OCI-M2 (cell line): ENCODE measurements around the gene INCENP.
"Not testable (repeated sequence)": the region's sequence is repeated elsewhere in the genome, so short reads cannot be mapped to it uniquely, and the experiment has no call there.

Source experiments
- DNase-seq: peaks from one replicate; lab custom pipeline; 2025; ENCODE audit not compliant: unreplicated experiment; lab: John Stamatoyannopoulos, UW

Gene INCENP

DNA sequence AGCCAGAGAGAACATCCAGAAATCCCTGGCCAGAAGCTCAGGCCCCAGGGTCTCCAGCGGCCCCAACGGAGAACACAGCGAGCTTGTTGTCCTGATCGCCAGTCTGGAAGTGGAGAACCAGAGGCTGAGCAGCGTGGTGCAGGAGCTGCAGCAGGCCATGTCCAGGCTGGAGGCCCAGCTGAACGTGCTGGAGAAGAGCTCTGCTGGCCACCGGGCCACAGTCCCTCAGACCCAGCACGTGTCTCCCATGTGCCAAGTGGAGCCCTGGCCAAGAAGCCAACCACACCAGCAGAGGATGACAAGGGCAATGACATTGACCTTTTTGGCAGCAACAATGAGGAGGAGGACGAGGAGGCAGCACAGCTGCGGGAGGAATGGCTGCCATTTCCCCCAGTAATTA is 45.6 kb downstream of the INCENP start:
- no peak for DNase-seq

DNA sequence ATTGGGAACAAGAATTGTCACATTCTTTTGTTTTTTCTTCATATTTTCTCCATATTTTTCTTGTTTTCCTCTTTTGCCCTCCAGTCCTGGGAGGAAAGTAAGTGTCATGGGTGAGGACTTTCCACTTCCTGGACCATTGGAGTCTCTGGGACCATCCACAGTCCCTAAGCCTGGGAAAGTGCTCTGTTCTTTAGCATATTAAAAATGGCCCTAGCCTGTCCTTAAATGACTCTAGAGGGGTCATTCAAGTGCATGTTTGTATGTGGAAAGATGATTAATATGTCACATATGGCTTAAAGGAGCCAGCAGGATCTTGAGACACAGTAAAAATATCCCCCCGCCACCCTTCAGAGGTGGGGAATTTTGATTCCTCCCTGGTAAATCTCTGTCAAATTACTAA is 46.1 kb downstream of the INCENP start:
- no peak for DNase-seq

DNA sequence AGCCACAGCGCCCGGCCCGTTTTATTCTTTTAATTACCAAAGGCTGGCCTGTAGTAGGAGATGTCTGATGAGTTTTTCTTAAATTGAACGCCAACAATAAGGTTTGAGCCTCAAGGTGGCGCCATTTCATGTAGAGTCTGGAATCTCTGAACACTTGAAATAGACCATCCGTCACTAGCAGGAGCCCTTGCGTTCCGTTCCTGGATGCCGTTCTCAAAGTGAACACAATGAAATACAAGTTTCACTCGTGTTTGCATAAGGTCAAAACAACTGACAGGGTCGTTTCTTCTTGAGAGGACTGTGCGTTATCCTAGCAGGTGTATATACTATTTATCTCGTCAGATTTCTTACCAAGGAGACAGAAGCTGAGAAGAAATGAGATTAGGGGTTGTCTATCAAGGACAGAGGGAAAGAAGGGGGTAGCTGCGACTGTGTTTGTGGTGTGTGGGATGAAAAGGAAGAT is 47.5 kb downstream of the INCENP start:
- DNase-seq, result peak; percentile 19

DNA sequence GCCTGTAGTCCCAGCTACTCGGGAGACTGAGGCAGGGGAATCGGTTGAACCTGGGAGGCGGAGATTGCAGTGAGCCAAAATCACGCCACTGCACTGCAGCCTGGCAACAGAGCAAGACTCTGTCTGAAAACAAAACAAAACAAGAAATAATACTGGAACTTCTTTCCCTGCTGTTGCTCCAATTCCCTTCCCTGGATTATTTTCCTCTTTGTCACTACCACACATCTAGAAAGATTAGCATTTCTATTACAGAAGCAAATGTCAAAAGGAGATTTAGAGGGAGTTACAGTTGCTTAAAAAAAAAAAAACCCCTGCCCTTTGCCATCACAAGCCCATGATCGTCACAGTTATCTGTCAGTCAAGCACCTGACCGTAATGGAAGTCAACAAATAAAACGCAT is 48.5 kb downstream of the INCENP start:
- DNase-seq, result no peak

DNA sequence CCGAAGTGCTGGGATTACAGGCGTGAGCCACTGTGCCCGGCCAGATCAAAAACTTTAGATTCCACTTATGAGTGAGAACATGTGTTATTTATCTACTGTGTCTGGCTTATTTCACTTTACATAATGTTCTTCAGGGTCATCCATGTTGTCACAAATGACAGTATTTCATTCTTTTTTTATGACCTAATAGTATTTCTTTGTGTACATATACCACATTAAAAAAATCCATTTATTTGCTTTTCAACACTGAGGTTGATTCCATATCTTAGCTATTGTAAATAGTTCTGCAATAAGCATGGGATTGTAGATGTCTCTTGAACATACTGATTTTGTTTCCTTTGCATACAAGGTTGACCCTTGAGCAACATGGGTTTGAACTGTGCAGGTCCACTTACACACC is 53.0 kb downstream of the INCENP start:
- DNase-seq, result no peak

DNA sequence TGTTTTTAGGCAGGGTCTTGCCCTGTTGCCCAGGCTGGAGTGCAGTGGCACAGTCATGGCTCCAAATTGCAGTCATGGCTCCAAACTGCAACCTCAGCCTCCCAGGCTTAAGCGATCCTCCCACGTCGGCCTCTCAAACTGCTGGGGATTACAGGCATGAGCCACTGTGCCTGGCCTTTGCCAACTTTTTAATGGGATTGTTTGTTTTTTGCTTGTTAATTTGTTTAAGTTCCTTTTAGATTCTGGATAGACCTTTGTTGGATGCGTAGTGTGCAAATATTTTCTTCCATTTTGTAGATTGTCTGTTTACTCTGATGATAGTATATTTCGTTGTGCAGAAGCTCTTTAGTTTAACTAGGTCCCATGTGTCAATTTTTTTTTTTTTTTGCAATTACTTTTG is 56.2 kb downstream of the INCENP start:
- DNase-seq, result no peak

DNA sequence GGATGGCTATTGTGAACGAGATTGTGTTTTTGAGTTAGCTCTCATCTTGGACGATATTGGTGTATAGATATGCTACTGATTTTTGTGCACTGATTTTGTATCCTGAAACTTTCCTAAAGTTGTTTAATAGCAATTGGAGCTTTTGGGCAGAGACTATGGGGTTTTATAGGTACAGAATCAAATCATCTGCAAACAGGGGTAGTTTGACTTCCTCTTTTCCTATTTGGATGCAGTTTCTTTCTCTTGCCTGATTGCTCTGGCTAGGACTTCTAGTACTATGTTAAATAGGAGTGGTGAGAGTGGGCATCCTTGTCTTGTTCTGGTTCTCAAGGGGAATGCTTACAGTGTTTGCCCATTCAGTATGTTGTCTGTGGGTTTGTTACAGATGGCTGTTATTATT is 57.3 kb downstream of the INCENP start:
- DNase-seq, result no peak

DNA sequence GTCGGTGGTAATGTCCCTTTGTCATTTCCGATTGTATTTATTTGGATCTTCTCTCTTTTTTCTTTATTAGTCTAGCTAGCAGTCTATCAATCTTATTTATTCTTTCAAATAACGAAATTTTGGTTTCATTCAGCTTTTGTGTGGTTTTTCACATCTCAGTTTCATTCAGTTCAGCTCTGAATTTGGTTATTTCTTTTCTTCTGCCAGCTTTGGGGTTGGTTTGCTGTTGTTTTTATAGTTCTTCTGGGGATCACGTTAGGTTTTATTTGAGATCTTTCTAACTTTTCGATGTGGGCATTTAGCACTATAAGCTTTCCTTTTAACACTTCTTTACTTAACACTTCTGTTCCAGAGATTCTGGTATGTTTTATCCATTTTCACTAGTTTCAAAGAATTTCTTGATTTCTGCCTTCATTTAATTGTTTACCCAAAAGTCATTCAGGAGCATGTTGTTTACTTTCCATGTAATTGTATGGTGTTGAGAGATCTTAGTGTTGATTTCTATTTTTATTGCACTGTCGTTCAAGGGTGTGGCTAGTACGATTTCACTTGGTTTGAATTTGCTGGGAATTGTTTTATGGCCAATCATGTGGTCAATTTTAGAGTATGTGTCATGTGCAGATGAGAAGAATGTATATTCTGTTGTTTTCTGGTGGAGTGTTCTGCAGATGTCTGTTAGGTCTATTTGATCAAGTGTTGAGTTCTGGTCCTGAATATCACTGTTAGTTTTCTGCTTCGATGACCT is 58.5 kb downstream of the INCENP start:
- DNase-seq, result no peak

DNA sequence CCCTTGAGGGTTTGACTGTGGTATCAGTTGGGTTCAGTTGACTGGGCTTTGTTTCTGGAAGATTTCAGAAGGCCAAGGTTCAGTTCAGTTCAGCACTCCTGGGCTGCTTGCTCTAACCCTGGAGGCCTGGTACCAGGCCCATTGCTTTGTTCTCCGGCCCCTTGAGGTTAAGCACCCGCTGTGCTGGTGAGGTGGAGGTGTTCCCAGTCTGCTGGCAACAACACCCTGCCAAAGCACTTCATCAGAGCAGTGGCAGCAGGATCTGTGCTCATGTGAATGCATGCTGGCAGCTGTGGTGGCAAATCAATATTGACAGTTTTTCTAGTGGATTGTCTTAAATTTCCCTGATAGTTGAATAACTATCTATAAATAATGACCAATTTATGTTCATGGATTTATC is 62.4 kb downstream of the INCENP start:
- no peak for DNase-seq

DNA sequence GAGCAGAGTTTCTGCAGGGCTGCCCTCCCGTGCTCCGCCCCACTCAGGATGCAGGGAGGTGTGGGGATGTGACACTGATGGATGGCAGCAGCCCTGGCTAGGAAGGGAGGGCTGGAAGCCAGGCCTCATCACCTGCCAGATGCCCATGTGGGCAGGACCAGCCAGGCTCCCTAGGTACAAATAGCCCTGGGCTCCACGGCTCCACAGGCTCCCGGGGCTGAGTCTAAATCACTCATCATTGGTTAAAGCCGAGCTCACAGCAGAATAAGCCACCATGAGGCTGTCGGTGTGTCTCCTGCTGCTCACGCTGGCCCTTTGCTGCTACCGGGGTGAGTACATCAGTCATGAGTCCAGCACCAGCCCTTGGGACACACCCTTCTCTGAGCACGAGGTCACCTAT is 66.2 kb downstream of the INCENP start, which contains the start of gene SCGB1D1:
Gene SCGB1D1 (plus strand): TSS at position 206 of the 400 bp plus-strand sequence. CDS start 69 bp downstream, at position 275.
- DNase-seq, result no peak

DNA sequence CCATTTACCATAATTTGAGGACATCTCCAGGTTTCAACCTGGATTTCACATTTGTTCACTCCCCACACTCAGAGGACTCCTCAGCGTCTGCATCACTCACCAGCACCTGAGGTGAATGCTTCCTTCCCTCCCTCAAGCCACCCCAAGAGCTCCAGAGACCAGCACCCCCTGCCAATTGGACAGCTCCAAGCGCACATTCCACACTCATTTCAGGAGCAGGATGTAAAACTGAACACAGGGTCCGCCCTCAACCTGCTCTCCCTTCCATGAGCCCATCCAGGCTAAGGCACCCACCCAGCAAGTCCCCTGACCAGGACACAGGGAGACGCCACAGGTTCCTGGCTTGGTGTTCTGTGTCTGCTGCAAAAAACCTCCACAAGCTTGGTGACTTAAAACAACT is 70.1 kb downstream of the INCENP start:
- no peak for DNase-seq

DNA sequence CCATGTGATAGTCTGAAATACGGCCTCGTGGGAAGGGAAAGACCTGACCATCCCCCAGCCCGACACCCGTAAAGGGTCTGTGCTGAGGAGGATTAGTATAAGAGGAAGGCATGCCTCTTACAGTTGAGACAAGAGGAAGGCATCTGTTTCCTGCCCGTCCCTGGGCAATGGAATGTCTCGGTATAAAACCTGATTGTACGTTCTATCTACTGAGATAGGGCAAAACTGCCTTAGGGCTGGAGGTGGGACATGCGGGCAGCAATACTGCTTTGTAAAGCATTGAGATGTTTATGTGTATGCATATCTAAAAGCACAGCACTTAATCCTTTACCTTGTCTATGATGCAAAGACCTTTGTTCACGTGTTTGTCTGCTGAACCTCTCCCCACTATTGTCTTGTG is 71.2 kb downstream of the INCENP start:
- not testable (repeated sequence) for DNase-seq

DNA sequence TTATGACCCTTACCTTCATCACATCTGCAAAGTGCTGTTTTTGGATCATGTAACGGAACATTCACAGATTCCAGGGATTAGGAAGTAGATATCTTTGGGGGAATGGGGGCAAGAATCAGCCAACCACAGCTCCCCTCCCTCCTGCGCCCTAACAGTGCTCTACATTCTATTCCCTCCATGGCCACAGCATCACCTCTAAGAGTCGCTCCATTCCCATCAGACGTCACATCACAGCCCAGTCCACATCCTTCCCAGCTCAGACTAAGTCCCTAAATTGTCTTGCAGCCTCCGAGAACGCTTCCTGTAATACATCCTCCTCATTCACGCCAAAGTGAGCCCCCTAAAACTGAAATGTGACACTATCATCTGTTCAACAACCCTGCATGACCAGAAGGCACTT is 72.1 kb downstream of the INCENP start:
- DNase-seq, result no peak

DNA sequence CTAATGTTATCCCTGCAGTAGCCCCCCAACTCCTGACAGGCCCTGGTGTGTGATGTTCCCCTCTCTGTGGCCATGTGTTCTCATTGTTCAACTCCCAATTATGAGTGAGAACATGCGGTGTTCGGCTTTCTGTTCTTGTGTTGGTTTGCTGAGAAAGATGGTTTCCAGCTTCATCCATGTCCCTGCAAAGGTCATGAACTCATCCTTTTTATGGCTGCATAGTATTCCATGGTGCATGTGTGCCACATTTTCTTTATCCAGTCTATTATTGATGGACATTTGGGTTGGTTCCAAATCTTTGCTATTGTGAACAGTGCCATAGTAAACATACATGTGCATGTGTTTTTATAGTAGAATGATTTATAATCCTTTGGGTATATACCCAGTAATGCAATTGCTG is 73.6 kb downstream of the INCENP start:
- not testable (repeated sequence) for DNase-seq

DNA sequence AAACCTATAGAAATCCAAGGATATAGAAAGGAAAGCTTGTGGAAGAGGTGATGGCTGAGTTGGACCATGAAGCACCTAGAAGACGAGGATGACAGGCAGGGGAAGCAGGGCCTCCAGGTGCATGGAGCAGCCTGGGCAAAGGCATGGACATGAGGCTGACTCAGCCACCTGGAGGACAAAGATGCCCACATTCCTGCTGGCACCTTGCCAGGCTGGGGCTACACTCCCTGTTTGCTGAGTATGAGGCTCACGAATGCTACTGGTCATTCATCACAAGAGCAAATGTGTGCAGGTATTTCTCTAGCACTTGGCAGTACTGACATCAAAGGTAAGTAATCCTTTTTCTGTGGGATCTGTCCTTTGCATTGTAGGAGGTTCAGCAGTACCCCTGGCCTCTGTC is 77.6 kb downstream of the INCENP start:
- DNase-seq, result no peak
